GM19099 (cell line): ENCODE measurements around the gene CABLES1.

Source experiments
- POLR2A ChIP-seq: IDR thresholded peaks from 3 replicates; pipeline ENCODE4 v1.6.1; 2011; ENCODE audit warnings: low read depth; ENCODE audit not compliant: insufficient read length; ENCODE audit errors: extremely low read depth

Gene CABLES1

GRCh38 chr18:23276451-23276850, 141.2 kb downstream of the CABLES1 start:
- no peak for TF ChIP-seq POLR2A

- TF ChIP-seq POLR2A, result no peak
These were observed 142.1 kb downstream of the CABLES1 start for GRCh38 chr18:23277399-23277798.

DNA sequence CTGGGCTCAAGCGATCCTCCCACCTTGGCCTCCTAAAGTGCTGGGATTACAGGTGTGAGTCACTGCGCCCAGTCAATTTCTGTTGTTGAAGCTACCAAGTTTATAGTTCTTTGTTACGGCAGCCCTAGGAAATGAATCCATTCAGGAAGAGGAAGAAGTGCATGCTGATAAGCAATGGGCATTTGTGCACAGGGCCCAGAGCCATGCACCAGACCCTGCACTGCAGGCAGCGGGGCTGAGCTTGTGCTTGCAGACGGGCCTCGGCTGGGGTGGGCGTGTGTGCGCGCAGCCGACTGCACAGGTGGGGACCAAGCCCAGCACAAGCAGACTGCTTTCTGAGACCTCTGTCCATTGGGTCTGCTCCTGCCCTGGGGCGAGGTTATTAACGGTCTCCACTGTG, 144.6 kb downstream of the CABLES1 start:
- TF ChIP-seq POLR2A, result no peak

- TF ChIP-seq POLR2A, result no peak
These were observed 145.6 kb downstream of the CABLES1 start for GRCh38 chr18:23280844-23281243.

GRCh38 chr18:23281626-23282436, 146.5 kb downstream of the CABLES1 start:
- no peak for TF ChIP-seq POLR2A

GRCh38 chr18:23282437-23282781, 147.1 kb downstream of the CABLES1 start:
- TF ChIP-seq POLR2A, result no peak

- no peak for TF ChIP-seq POLR2A
These were observed 148.7 kb downstream of the CABLES1 start for GRCh38 chr18:23283916-23284430.

- no peak for TF ChIP-seq POLR2A
These were observed 149.3 kb downstream of the CABLES1 start for GRCh38 chr18:23284629-23285028.

GRCh38 chr18:23291456-23292205, 156.3 kb downstream of the CABLES1 start:
- TF ChIP-seq POLR2A, result no peak

GRCh38 chr18:23300231-23300805, 165.0 kb downstream of the CABLES1 start:
- no peak for TF ChIP-seq POLR2A

GRCh38 chr18:23301972-23302371, 166.7 kb downstream of the CABLES1 start:
- no peak for TF ChIP-seq POLR2A

DNA sequence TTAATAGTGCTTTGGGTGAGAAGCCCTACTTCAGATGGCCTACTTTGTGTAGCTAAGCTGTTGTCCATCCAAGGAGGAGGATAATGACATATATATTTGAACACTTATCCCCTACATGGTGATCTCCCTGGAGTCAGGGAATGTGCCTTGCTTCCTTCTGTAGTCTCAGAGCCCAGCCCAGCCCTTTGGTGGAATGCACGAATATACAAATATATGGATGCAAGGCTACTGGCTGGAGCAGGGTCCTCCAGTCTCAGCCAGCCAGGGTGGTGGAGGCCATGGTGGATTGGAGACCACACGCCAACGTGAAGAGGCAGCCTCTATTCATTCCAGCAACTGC, 167.2 kb downstream of the CABLES1 start:
- TF ChIP-seq POLR2A, result no peak

DNA sequence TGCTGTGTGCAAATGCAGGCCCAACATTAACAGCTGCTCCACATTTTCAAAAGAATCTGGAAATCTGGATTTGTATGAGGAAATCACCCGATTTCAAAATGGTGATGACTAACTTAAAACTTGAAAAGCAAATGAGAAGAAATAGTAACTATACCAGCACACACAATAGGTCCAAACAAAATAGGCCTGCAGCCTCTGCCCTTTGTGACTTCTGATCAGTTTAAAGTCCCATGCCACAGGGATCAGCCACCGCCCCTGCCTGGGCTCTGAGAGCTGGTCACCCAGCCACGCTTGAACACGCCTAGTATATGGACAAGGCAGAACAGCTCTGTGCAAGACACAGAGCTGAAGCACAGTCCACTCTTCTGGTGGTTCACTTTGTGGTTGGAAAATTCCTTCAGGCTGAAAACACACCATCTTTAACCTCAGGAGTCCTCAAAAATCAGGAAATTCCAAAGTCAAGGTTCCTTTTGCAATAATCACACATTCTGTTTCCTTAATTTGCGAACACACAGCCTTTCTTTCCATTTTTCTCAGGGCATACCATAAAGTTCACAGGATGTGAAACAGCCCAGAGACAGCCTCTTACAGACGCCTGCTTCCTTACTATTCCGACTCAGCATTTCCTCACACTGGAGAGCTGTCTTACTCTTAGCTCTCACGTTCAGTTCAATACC, 167.7 kb downstream of the CABLES1 start:
- TF ChIP-seq POLR2A, result no peak

- TF ChIP-seq POLR2A, result no peak
These were observed 171.5 kb downstream of the CABLES1 start for GRCh38 chr18:23306822-23307221.
